Measurements from ENCODE around the gene LY6G6F. TPM values are rescaled to one million over a fixed set of nuclear protein-coding genes. Genes with fewer than 3 reads are reported as not detected.
"Not testable (repeated sequence)": the region's sequence is repeated elsewhere in the genome, so short reads cannot be mapped to it uniquely, and the experiment has no call there.

LY6G6F gene
- total and polyA plus RNA-seq, 9 donors: not detected

GRCh38 chr6:31705931-31706330 lies 735 bp upstream of the LY6G6F start:
- no peak overlapping the region for H3K4me3 ChIP-seq (ENCODE audit: low read length)
- H3K4me1 ChIP-seq (ENCODE audit: control insufficient read depth, insufficient read depth, low read length): peaks cover 17% of the 10 kb centered on the region
- DNase-seq: no peak
- no CpG with 5 or more reads among the region's 6 CpGs for WGBS (ENCODE audit: insufficient coverage)
- no peaks in the 10 kb centered on the region for H3K27me3 ChIP-seq (ENCODE audit: control insufficient read depth, insufficient read depth, low read length)
- no peaks in the 10 kb centered on the region for H3K9me3 ChIP-seq (replicated peaks; ENCODE audit: control insufficient read depth, low read depth, low read length)
- peaks cover 3% of the 10 kb centered on the region for H3K36me3 ChIP-seq (ENCODE audit: control insufficient read depth, insufficient read depth, low read length)
- H3K27ac ChIP-seq (ENCODE audit: low read length): no peak overlapping the region

GRCh38 chr6:31707701-31708100 lies 1.0 kb downstream of the LY6G6F start:
- peaks cover 5% of the 10 kb centered on the region for H3K4me1 ChIP-seq (ENCODE audit: control insufficient read depth, insufficient read depth, low read length)
- WGBS (ENCODE audit: insufficient coverage): 81% methylated on average over 5 of the region's 10 CpGs

GRCh38 chr6:31708224-31708623 lies 1.6 kb downstream of the LY6G6F start:
- DNase-seq: no peak
- Histone ChIP-seq H3K9me3 (replicated peaks; ENCODE audit: control insufficient read depth, low read depth, low read length) (no peaks in the 10 kb centered on the region), H3K4me3 (ENCODE audit: low read length) (no peak overlapping the region), H3K36me3 (ENCODE audit: control insufficient read depth, insufficient read depth, low read length) (no peaks in the 10 kb centered on the region), H3K27me3 (ENCODE audit: control insufficient read depth, insufficient read depth, low read length) (no peaks in the 10 kb centered on the region), H3K27ac (ENCODE audit: low read length) (no peak overlapping the region), H3K4me1 (ENCODE audit: control insufficient read depth, insufficient read depth, low read length) (peaks cover 5% of the 10 kb centered on the region)
- whole genome bisulfite sequencing (ENCODE audit: insufficient coverage): 94% methylated on average over 2 of the region's 3 CpGs

More at GRCh38 chr6:31707701-31708100, 1.0 kb downstream of the LY6G6F start:
- H3K4me3 ChIP-seq (ENCODE audit: low read length): no peak overlapping the region
- H3K36me3 ChIP-seq (ENCODE audit: control insufficient read depth, insufficient read depth, low read length): no peaks in the 10 kb centered on the region
- no peaks in the 10 kb centered on the region for H3K27me3 ChIP-seq (ENCODE audit: control insufficient read depth, insufficient read depth, low read length)
- no peaks in the 10 kb centered on the region for H3K9me3 ChIP-seq (replicated peaks; ENCODE audit: control insufficient read depth, low read depth, low read length)
- no peak overlapping the region for H3K27ac ChIP-seq (ENCODE audit: low read length)
- DNase-seq: no peak

- H3K27me3 ChIP-seq (ENCODE audit: control insufficient read depth, insufficient read depth, low read length); H3K9me3 ChIP-seq (replicated peaks; ENCODE audit: control insufficient read depth, low read depth, low read length); DNase-seq; H3K36me3 ChIP-seq (ENCODE audit: control insufficient read depth, insufficient read depth, low read length); H3K27ac ChIP-seq (ENCODE audit: low read length); H3K4me1 ChIP-seq (ENCODE audit: control insufficient read depth, insufficient read depth, low read length); H3K4me3 ChIP-seq (ENCODE audit: low read length): not testable (repeated sequence)
- WGBS (ENCODE audit: insufficient coverage): 84% methylated on average over 8 of the region's 11 CpGs
These were observed 2.5 kb downstream of the LY6G6F start for GRCh38 chr6:31709157-31709556.

- H3K27me3 ChIP-seq (ENCODE audit: control insufficient read depth, insufficient read depth, low read length): no peaks in the 10 kb centered on the region
- WGBS (ENCODE audit: insufficient coverage): 59% methylated on average over 3 of the region's 5 CpGs
- no peak overlapping the region for H3K27ac ChIP-seq (ENCODE audit: low read length)
- DNase-seq: no peak
- H3K36me3 ChIP-seq (ENCODE audit: control insufficient read depth, insufficient read depth, low read length): no peaks in the 10 kb centered on the region
- H3K4me3 ChIP-seq (ENCODE audit: low read length): no peak overlapping the region
- no peaks in the 10 kb centered on the region for H3K9me3 ChIP-seq (replicated peaks; ENCODE audit: control insufficient read depth, low read depth, low read length)
- H3K4me1 ChIP-seq (ENCODE audit: control insufficient read depth, insufficient read depth, low read length): peaks cover 18% of the 10 kb centered on the region
These were observed 4.0 kb downstream of the LY6G6F start for GRCh38 chr6:31710523-31711219.

- H3K4me1 ChIP-seq (ENCODE audit: control insufficient read depth, insufficient read depth, low read length): peaks cover 18% of the 10 kb centered on the region
- H3K9me3 ChIP-seq (replicated peaks; ENCODE audit: control insufficient read depth, low read depth, low read length): no peaks in the 10 kb centered on the region
- DNase-seq: no peak
- no CpG with 5 or more reads among the region's 8 CpGs for WGBS (ENCODE audit: insufficient coverage)
- no peak overlapping the region for H3K4me3 ChIP-seq (ENCODE audit: low read length)
- H3K27me3 ChIP-seq (ENCODE audit: control insufficient read depth, insufficient read depth, low read length): no peaks in the 10 kb centered on the region
- no peaks in the 10 kb centered on the region for H3K36me3 ChIP-seq (ENCODE audit: control insufficient read depth, insufficient read depth, low read length)
- H3K27ac ChIP-seq (ENCODE audit: low read length): no peak overlapping the region
These were observed 4.6 kb downstream of the LY6G6F start for GRCh38 chr6:31711233-31711632.

- H3K4me1 ChIP-seq (ENCODE audit: control insufficient read depth, insufficient read depth, low read length): peaks cover 18% of the 10 kb centered on the region
- no peak for DNase-seq
- H3K4me3 ChIP-seq (ENCODE audit: low read length): no peak overlapping the region
- no peak overlapping the region for H3K27ac ChIP-seq (ENCODE audit: low read length)
- H3K9me3 ChIP-seq (replicated peaks; ENCODE audit: control insufficient read depth, low read depth, low read length): no peaks in the 10 kb centered on the region
- WGBS (ENCODE audit: insufficient coverage): 97% methylated on average over 7 of the region's 8 CpGs
- no peaks in the 10 kb centered on the region for H3K27me3 ChIP-seq (ENCODE audit: control insufficient read depth, insufficient read depth, low read length)
- H3K36me3 ChIP-seq (ENCODE audit: control insufficient read depth, insufficient read depth, low read length): no peaks in the 10 kb centered on the region
These were observed 5.6 kb downstream of the LY6G6F start for GRCh38 chr6:31712296-31712695.

GRCh38 chr6:31713465-31713864 lies 6.8 kb downstream of the LY6G6F start:
- DNase-seq: no peak
- H3K36me3 ChIP-seq (ENCODE audit: control insufficient read depth, insufficient read depth, low read length): no peaks in the 10 kb centered on the region
- H3K9me3 ChIP-seq (replicated peaks; ENCODE audit: control insufficient read depth, low read depth, low read length): no peaks in the 10 kb centered on the region
- 40% methylated on average over 1 of the region's 4 CpGs for WGBS (ENCODE audit: insufficient coverage)
- peaks cover 18% of the 10 kb centered on the region for H3K4me1 ChIP-seq (ENCODE audit: control insufficient read depth, insufficient read depth, low read length)
- H3K27me3 ChIP-seq (ENCODE audit: control insufficient read depth, insufficient read depth, low read length): no peaks in the 10 kb centered on the region
- H3K4me3 ChIP-seq (ENCODE audit: low read length): no peak overlapping the region
- no peak overlapping the region for H3K27ac ChIP-seq (ENCODE audit: low read length)

GRCh38 chr6:31713991-31714684 lies 7.5 kb downstream of the LY6G6F start:
- H3K27ac ChIP-seq (ENCODE audit: low read length): no peak overlapping the region
- no peak for DNase-seq
- 44% methylated on average over 3 of the region's 5 CpGs for WGBS (ENCODE audit: insufficient coverage)
- no peaks in the 10 kb centered on the region for H3K36me3 ChIP-seq (ENCODE audit: control insufficient read depth, insufficient read depth, low read length)
- H3K27me3 ChIP-seq (ENCODE audit: control insufficient read depth, insufficient read depth, low read length): no peaks in the 10 kb centered on the region
- H3K4me3 ChIP-seq (ENCODE audit: low read length): no peak overlapping the region
- H3K4me1 ChIP-seq (ENCODE audit: control insufficient read depth, insufficient read depth, low read length): peaks cover 18% of the 10 kb centered on the region
- H3K9me3 ChIP-seq (replicated peaks; ENCODE audit: control insufficient read depth, low read depth, low read length): no peaks in the 10 kb centered on the region

- 27% methylated on average over 10 of the region's 16 CpGs for WGBS (ENCODE audit: insufficient coverage)
- H3K4me3 ChIP-seq (ENCODE audit: low read length): no peak within 1 kb of the TSS
These were observed 8.6 kb downstream of the LY6G6F start, which contains the start of gene LY6G6D for GRCh38 chr6:31715022-31715958. Gene LY6G6D, plus strand, starts transcription at chr6:31715348. Its CDS starts 8 bp downstream, at chr6:31715356.

More at GRCh38 chr6:31715022-31715958, 8.6 kb downstream of the LY6G6F start, which contains the start of gene LY6G6D:
- Histone ChIP-seq H3K4me1 (ENCODE audit: control insufficient read depth, insufficient read depth, low read length) (peaks cover 18% of the 10 kb centered on the region), H3K9me3 (replicated peaks; ENCODE audit: control insufficient read depth, low read depth, low read length) (no peaks in the 10 kb centered on the region), H3K27ac (ENCODE audit: low read length) (no peak within 1 kb of the TSS), H3K36me3 (ENCODE audit: control insufficient read depth, insufficient read depth, low read length) (no peaks in the 10 kb centered on the region), H3K27me3 (ENCODE audit: control insufficient read depth, insufficient read depth, low read length) (no peaks in the 10 kb centered on the region)
- DNase-seq: peak; percentile 47
